HFFc6 (cell line): ENCODE results near the gene CCSAP. TPM values are rescaled to one million over a fixed set of nuclear protein-coding genes. Genes with fewer than 3 reads are reported as not detected.

Experiments used
- DNase-seq: peaks from one replicate; pipeline ENCODE4 v3.0.0-alpha.2; 2018
- H3K27ac Mint-ChIP-seq: 2 replicates; pipeline ENCODE4 v1.8.0; 2020; ENCODE audit warnings: mild to moderate bottlenecking, mixed read lengths
- H3K27me3 Mint-ChIP-seq: 2 replicates; pipeline ENCODE4 v1.8.0; 2021; ENCODE audit warnings: mild to moderate bottlenecking, moderate library complexity, mixed read lengths; ENCODE audit not compliant: insufficient read depth
- H3K36me3 Mint-ChIP-seq: 2 replicates; pipeline ENCODE4 v1.8.0; 2021; ENCODE audit warnings: low read depth, mixed read lengths
- H3K4me1 Mint-ChIP-seq: 2 replicates; pipeline ENCODE4 v1.8.0; 2020; ENCODE audit warnings: low read depth, mixed read lengths
- H3K4me3 Mint-ChIP-seq: 2 replicates; pipeline ENCODE4 v1.8.0; 2020; ENCODE audit warnings: mild to moderate bottlenecking, moderate library complexity, mixed read lengths
- H3K9me3 Mint-ChIP-seq: 2 replicates; pipeline ENCODE4 v1.8.0; 2020; ENCODE audit warnings: mild to moderate bottlenecking, mixed read lengths
- CTCF ChIP-seq: fragments of 200-600 bp; sonication (generic); IDR thresholded peaks from 2 replicates; pipeline ENCODE4 v1.5.0; 2021; ENCODE audit warnings: antibody characterized with exemption, mild to moderate bottlenecking
- total RNA-seq, 6 experiments: library from RNA; stranded (reverse); fragmentation: NEBNext Ultra II Directional; extraction: Animal tissue kit (Norgen Biotek cat#: 25700); gene quantifications; 2 replicates in 1 of 6; 3 replicates in 5 of 6; pipeline ENCODE4 v1.2.3, GENCODE V29; 2021

CCSAP gene
- total RNA-seq, 6 experiments from 2014 or later: 4.6 to 6.4 (median 5.7) TPM

GRCh38 chr1:229286099-229286766 lies 56.6 kb downstream of the CCSAP start:
- DNase-seq: no peak
- H3K27me3 Mint-ChIP-seq: no peaks in the 10 kb centered on the region
- peak overlapping the region; percentile 37; the same call in 1 of the 2 replicates for H3K27ac Mint-ChIP-seq
- H3K4me3 Mint-ChIP-seq: no peak overlapping the region
- TF ChIP-seq CTCF: no peak
- H3K4me1 Mint-ChIP-seq: peaks cover 48% of the 10 kb centered on the region
- H3K36me3 Mint-ChIP-seq: peaks cover 21% of the 10 kb centered on the region
- H3K9me3 Mint-ChIP-seq: no peaks in the 10 kb centered on the region

DNA sequence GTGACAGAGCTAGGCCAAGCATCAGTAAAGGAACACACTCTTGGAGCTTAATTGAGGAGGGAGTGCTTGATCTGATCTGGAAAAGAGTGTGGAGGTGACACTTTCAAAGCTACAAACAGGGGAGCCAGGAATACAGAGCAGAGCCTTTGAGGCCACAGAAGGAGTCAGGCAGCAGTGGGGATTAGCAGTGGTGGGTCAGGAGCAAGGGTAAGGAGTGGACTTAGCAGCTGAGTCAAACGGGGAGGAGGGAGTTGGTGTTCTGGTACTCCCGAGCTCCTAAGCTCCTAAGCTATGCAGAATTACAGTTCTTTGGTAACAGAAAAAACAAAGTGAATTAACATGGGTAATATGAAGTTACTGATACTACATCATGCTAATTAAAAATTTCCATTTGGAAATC lies 57.4 kb downstream of the CCSAP start:
- no peak for DNase-seq
- Mint-ChIP-seq H3K27me3 (no peaks in the 10 kb centered on the region), H3K36me3 (peaks cover 14% of the 10 kb centered on the region), H3K4me3 (no peak overlapping the region), H3K4me1 (peaks cover 56% of the 10 kb centered on the region), H3K9me3 (no peaks in the 10 kb centered on the region), H3K27ac (no peak overlapping the region)
- TF ChIP-seq CTCF: no peak

DNA sequence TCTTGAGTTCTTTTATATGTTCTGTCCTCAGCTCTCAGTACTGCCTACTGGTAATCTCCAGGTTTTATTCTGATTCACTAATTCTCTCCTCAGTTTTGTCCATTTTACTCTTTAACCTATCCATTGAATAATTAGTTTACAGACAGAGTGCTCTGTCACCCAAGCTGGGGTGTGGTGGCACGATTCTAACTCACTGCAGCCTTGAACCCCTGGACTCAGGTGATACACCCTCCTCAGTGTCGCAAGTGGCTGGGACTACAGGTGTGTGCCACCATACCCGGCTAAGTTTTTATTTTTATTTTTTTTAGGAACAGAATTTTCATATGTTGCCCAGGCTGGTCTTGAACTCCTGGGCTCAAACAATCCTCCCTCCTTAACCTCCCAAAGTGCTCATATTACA lies 58.0 kb downstream of the CCSAP start:
- H3K4me1 Mint-ChIP-seq: peaks cover 61% of the 10 kb centered on the region
- H3K27me3 Mint-ChIP-seq: no peaks in the 10 kb centered on the region
- peaks cover 12% of the 10 kb centered on the region; the same call in 1 of the 2 replicates for H3K36me3 Mint-ChIP-seq
- no peak for DNase-seq
- H3K27ac Mint-ChIP-seq: no peak overlapping the region
- H3K9me3 Mint-ChIP-seq: no peaks in the 10 kb centered on the region
- no peak for TF ChIP-seq CTCF
- H3K4me3 Mint-ChIP-seq: no peak overlapping the region

- no peaks in the 10 kb centered on the region for H3K9me3 Mint-ChIP-seq
- H3K4me3 Mint-ChIP-seq: no peak overlapping the region
Measured at GRCh38 chr1:229283183-229283611, 59.6 kb downstream of the CCSAP start.

DNA sequence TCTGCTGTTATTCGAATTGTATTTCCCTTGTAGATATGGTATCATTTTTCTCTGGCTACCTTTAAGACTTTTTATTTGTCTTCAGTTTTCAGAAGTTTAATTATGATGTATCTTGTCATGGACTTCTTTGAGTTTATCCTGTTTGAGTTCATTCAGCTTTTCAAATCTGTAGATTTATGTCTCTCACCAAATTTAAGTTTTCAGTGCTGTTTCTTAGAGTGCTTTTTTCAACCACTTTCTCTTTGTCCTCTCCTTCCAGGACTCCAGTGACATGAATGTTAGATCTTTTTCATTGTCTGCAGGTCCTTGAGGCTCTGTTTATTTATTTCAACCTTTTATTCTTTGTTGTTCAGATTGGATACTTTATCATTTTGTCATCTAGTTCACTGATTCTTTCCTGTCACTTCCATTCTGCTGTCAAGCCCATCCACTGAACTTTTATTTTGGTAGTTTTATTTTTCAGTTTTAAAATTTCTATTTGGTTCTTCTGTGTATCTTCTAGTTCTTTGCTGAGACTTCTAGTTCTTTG lies 60.5 kb downstream of the CCSAP start:
- Mint-ChIP-seq H3K4me3 (no peak overlapping the region), H3K4me1 (peaks cover 59% of the 10 kb centered on the region), H3K27ac (peak overlapping the region; percentile 36; the same call in 1 of the 2 replicates), H3K27me3 (no peaks in the 10 kb centered on the region), H3K9me3 (no peaks in the 10 kb centered on the region), H3K36me3 (peaks cover 9% of the 10 kb centered on the region; the same call in 1 of the 2 replicates)
- no peak for TF ChIP-seq CTCF
- DNase-seq: no peak

More at GRCh38 chr1:229283183-229283611, 59.6 kb downstream of the CCSAP start:
- DNase-seq: no peak
- no peak for TF ChIP-seq CTCF
- Mint-ChIP-seq H3K27ac (no peak overlapping the region), H3K36me3 (peaks cover 9% of the 10 kb centered on the region; the same call in 1 of the 2 replicates), H3K4me1 (peaks cover 64% of the 10 kb centered on the region), H3K27me3 (no peaks in the 10 kb centered on the region)
